CD8-positive, alpha-beta memory T cell (primary cell): ENCODE data around the gene LST1. TPM values are rescaled to one million over a fixed set of nuclear protein-coding genes. Genes with fewer than 3 reads are reported as not detected.

ENCODE experiments used
- CTCF ChIA-PET: fragments of 350-600 bp; sonication (Branson Sonifier 250); formaldehyde crosslinking; loops from one replicate; lab custom pipeline; 2021; ENCODE audit warnings: antibody characterized with exemption; lab: Charles Lee
- POLR2A ChIA-PET: fragments of 350-600 bp; sonication (Branson Sonifier 250); formaldehyde crosslinking; loops from one replicate; lab custom pipeline; 2021; ENCODE audit warnings: antibody characterized with exemption; lab: Charles Lee
- DNase-seq, 5 donors: peaks; one replicate each; pipeline versions ENCODE4 v3.0.0 to v3.0.0-alpha.2; 2020 to 2022; ENCODE audit warnings: mixed read lengths in 1 of 5
- H3K27ac ChIP-seq: one replicate; pipeline ENCODE4 v1.7.0; 2013; ENCODE audit warnings: low read depth, mild to moderate bottlenecking, low read length, moderate library complexity
- H3K27me3 ChIP-seq: 2 replicates; pipeline ENCODE4 v1.7.0; 2013; ENCODE audit warnings: low read length, mild to moderate bottlenecking; ENCODE audit not compliant: insufficient read depth, poor library complexity, severe bottlenecking
- H3K36me3 ChIP-seq: 2 replicates; pipeline ENCODE4 v1.7.0; 2013; ENCODE audit warnings: mild to moderate bottlenecking, low read length, moderate library complexity; ENCODE audit not compliant: insufficient read depth
- H3K4me1 ChIP-seq: 2 replicates; pipeline ENCODE4 v1.7.0; 2013; ENCODE audit warnings: mild to moderate bottlenecking, low read length, moderate library complexity; ENCODE audit not compliant: insufficient read depth
- H3K4me3 ChIP-seq: 2 replicates; pipeline ENCODE4 v1.7.0; 2013; ENCODE audit warnings: mild to moderate bottlenecking, low read length
- H3K9me3 ChIP-seq: 2 replicates; pipeline ENCODE4 v1.7.0; 2013; ENCODE audit warnings: mild to moderate bottlenecking, low read length
- H3K27ac Mint-ChIP-seq, 8 donors: one replicate each; pipeline ENCODE4 v1.8.0; 2020 to 2021; ENCODE audit warnings: mixed read lengths in 8 of 8, mild to moderate bottlenecking in 6 of 8, inconsistent platforms in 3 of 8, moderate library complexity in 3 of 8
- H3K27me3 Mint-ChIP-seq, 2 donors: one replicate each; pipeline ENCODE4 v1.8.0; 2020 to 2021; ENCODE audit warnings: mixed read lengths in 2 of 2, mild to moderate bottlenecking in 1 of 2, moderate library complexity in 1 of 2
- H3K36me3 Mint-ChIP-seq, 3 donors: one replicate each; pipeline ENCODE4 v1.8.0; 2020 to 2021; ENCODE audit warnings: mixed read lengths in 3 of 3, inconsistent platforms in 1 of 3, mild to moderate bottlenecking in 1 of 3
- H3K4me1 Mint-ChIP-seq, 3 donors: one replicate each; pipeline ENCODE4 v1.8.0; 2020 to 2021; ENCODE audit warnings: mixed read lengths in 3 of 3, inconsistent platforms in 1 of 3, mild to moderate bottlenecking in 1 of 3
- H3K4me3 Mint-ChIP-seq, 7 donors: one replicate each; pipeline ENCODE4 v1.8.0; 2020 to 2021; ENCODE audit warnings: mixed read lengths in 7 of 7, mild to moderate bottlenecking in 6 of 7, moderate library complexity in 4 of 7, inconsistent platforms in 2 of 7
- H3K9me3 Mint-ChIP-seq, 5 donors: one replicate each; pipeline ENCODE4 v1.8.0; 2020 to 2022; ENCODE audit warnings: mixed read lengths in 5 of 5, mild to moderate bottlenecking in 3 of 5, moderate library complexity in 2 of 5, inconsistent platforms in 1 of 5
- polyA plus RNA-seq: library from polyadenylated mRNA; unstranded; fragments of 300-500 nt; fragmentation: Illumina TruSeq; gene quantifications from one replicate; pipeline ENCODE4 v1.2.3, GENCODE V29; 2021
- total RNA-seq, 2 experiments: library from RNA; stranded (reverse); gene quantifications; one replicate each; pipeline ENCODE4 v1.2.3, GENCODE V29; 2021

LST1 gene
- total and polyA plus RNA-seq, 3 experiments from 2014 or later: 22.0 to 49.6 (median 22.4) TPM

GRCh38 chr6:31559958-31560696, 25.9 kb upstream of the LST1 start:
- H3K27ac Mint-ChIP-seq: peak overlapping the region; percentile 89 to 97 (median 94)
- peaks cover 3 to 35% (median 19%) of the 10 kb centered on the region in 3 donors for H3K36me3 Mint-ChIP-seq
- peaks cover 7% of the 10 kb centered on the region for H3K36me3 ChIP-seq
- H3K4me1 Mint-ChIP-seq: peaks cover 62 to 79% (median 74%) of the 10 kb centered on the region in 3 donors
- peak overlapping the region; percentile 54 for H3K4me3 ChIP-seq
- peaks cover 70% of the 10 kb centered on the region for H3K4me1 ChIP-seq
- ChIA-PET POLR2A (interaction anchor here (1.0 to 2.7 kb wide), 9 partner anchors 9 to 91 kb away, joined by 3 to 42 read pairs (median 9); partner anchors contain the start of genes DDX39B, LTB, NCR3 and TNF), CTCF (interaction anchor here (0.9 to 32.2 kb wide), 5 partner anchors 10 to 37 kb away, joined by 3 to 576 read pairs (median 23); partner anchors contain the start of genes DDX39B, LST1, LTB and NCR3)
- no peaks in the 10 kb centered on the region for H3K9me3 Mint-ChIP-seq
- H3K27me3 Mint-ChIP-seq: no peaks in the 10 kb centered on the region
- H3K27me3 ChIP-seq: no peaks in the 10 kb centered on the region
- DNase-seq: peak in 3 of 5 donors; percentile 42 to 64 (median 49)
- peak overlapping the region; percentile 76 to 91 (median 85) for H3K4me3 Mint-ChIP-seq
- H3K9me3 ChIP-seq: no peaks in the 10 kb centered on the region
- H3K27ac ChIP-seq: peak overlapping the region; percentile 18

GRCh38 chr6:31560697-31561058, 25.4 kb upstream of the LST1 start:
- peak overlapping the region; percentile 89 to 97 (median 94) for H3K27ac Mint-ChIP-seq
- DNase-seq: no peak
- Histone ChIP-seq H3K36me3 (peaks cover 7% of the 10 kb centered on the region), H3K9me3 (no peaks in the 10 kb centered on the region), H3K27ac (no peak overlapping the region), H3K4me1 (peaks cover 70% of the 10 kb centered on the region), H3K4me3 (no peak overlapping the region), H3K27me3 (no peaks in the 10 kb centered on the region)
- peaks cover 66 to 84% (median 80%) of the 10 kb centered on the region in 3 donors for H3K4me1 Mint-ChIP-seq
- ChIA-PET POLR2A (interaction anchor here (1.0 to 2.7 kb wide), 4 partner anchors 19 to 91 kb away, joined by 3 to 42 read pairs (median 8); partner anchors contain the start of genes LTB and NCR3), CTCF (interaction anchor here (0.9 to 32.2 kb wide), 4 partner anchors 11 to 36 kb away, joined by 3 to 576 read pairs (median 60); partner anchors contain the start of genes LST1, LTB, NCR3 and NFKBIL1)
- peaks cover 3 to 41% (median 25%) of the 10 kb centered on the region in 3 donors for H3K36me3 Mint-ChIP-seq
- peak overlapping the region; percentile 76 to 91 (median 85) for H3K4me3 Mint-ChIP-seq
- no peaks in the 10 kb centered on the region for H3K27me3 Mint-ChIP-seq
- H3K9me3 Mint-ChIP-seq: no peaks in the 10 kb centered on the region

- H3K4me3 Mint-ChIP-seq: peak overlapping the region; percentile 41 to 81 (median 70)
These were observed 18.3 kb upstream of the LST1 start for GRCh38 chr6:31567531-31568370.

GRCh38 chr6:31568537-31568961, 17.5 kb upstream of the LST1 start:
- H3K4me3 ChIP-seq: peak overlapping the region; percentile 1
- peaks cover 0 to 2% (median 0%) of the 10 kb centered on the region in 5 donors for H3K9me3 Mint-ChIP-seq
- H3K4me3 Mint-ChIP-seq: peak overlapping the region; percentile 41 to 81 (median 70)
- no peaks in the 10 kb centered on the region for H3K27me3 ChIP-seq
- peak overlapping the region; percentile 92 to 100 (median 96) for H3K27ac Mint-ChIP-seq
- H3K36me3 ChIP-seq: no peaks in the 10 kb centered on the region
- H3K9me3 ChIP-seq: no peaks in the 10 kb centered on the region
- DNase-seq: peak; percentile 51 to 84 (median 75)
- POLR2A ChIA-PET: interaction anchor here (1.3 to 3.9 kb wide), 4 partner anchors 9 to 14 kb away, joined by 3 to 13 read pairs (median 6); no protein-coding TSS in a partner anchor
- CTCF ChIA-PET: interaction anchor here (1.1 to 32.2 kb wide), 4 partner anchors 10 to 29 kb away, joined by 3 to 576 read pairs (median 32); partner anchors contain the start of genes LST1, LTB and TNF
- peaks cover 0 to 2% of the 10 kb centered on the region in 2 donors for H3K27me3 Mint-ChIP-seq
- H3K27ac ChIP-seq: peak overlapping the region; percentile 52
- H3K4me1 ChIP-seq: peaks cover 65% of the 10 kb centered on the region
- H3K4me1 Mint-ChIP-seq: peaks cover 68 to 87% (median 82%) of the 10 kb centered on the region in 3 donors
- H3K36me3 Mint-ChIP-seq: peaks cover 4 to 27% (median 11%) of the 10 kb centered on the region in 3 donors

More at GRCh38 chr6:31567531-31568370, 18.3 kb upstream of the LST1 start:
- H3K9me3 ChIP-seq: no peaks in the 10 kb centered on the region
- ChIA-PET POLR2A (interaction anchor here (1.1 to 3.9 kb wide), 5 partner anchors 8 to 26 kb away, joined by 3 to 13 read pairs (median 6); no protein-coding TSS in a partner anchor), CTCF (interaction anchor here (0.7 to 32.2 kb wide), 3 partner anchors 14 to 30 kb away, joined by 3 to 576 read pairs (median 61); partner anchors contain the start of genes DDX39B, LST1, LTB and TNF)
- H3K4me1 Mint-ChIP-seq: peaks cover 62 to 85% (median 81%) of the 10 kb centered on the region in 3 donors
- H3K27ac ChIP-seq: peak overlapping the region; percentile 52
- peaks cover 0 to 2% (median 0%) of the 10 kb centered on the region in 5 donors for H3K9me3 Mint-ChIP-seq
- no peaks in the 10 kb centered on the region for H3K27me3 ChIP-seq
- peaks cover 4 to 32% (median 13%) of the 10 kb centered on the region in 3 donors for H3K36me3 Mint-ChIP-seq
- H3K27ac Mint-ChIP-seq: peak overlapping the region; percentile 92 to 100 (median 96)
- peak in 1 of 5 donors; percentile 60 for DNase-seq
- peaks cover 62% of the 10 kb centered on the region for H3K4me1 ChIP-seq
- H3K27me3 Mint-ChIP-seq: peaks cover 0 to 2% of the 10 kb centered on the region in 2 donors
- no peak overlapping the region for H3K4me3 ChIP-seq
- H3K36me3 ChIP-seq: no peaks in the 10 kb centered on the region

- Histone ChIP-seq H3K27me3 (no peaks in the 10 kb centered on the region), H3K27ac (no peak overlapping the region), H3K9me3 (no peaks in the 10 kb centered on the region), H3K4me1 (peaks cover 80% of the 10 kb centered on the region), H3K36me3 (no peaks in the 10 kb centered on the region), H3K4me3 (no peak overlapping the region)
- ChIA-PET CTCF (interaction anchor here (1.0 to 32.2 kb wide), 4 partner anchors 11 to 27 kb away, joined by 4 to 576 read pairs (median 36); partner anchors contain the start of genes LST1, LTB and TNF), POLR2A (interaction anchor here (1.0 to 3.9 kb wide), 5 partner anchors 10 to 29 kb away, joined by 3 to 13 read pairs (median 4); partner anchors contain the start of gene LTB)
- peaks cover 75 to 92% (median 87%) of the 10 kb centered on the region in 3 donors for H3K4me1 Mint-ChIP-seq
- H3K36me3 Mint-ChIP-seq: peaks cover 4 to 18% (median 7%) of the 10 kb centered on the region in 3 donors
- H3K27ac Mint-ChIP-seq: peak overlapping the region; percentile 82 to 100 (median 97)
- no peak for DNase-seq
- H3K9me3 Mint-ChIP-seq: peaks cover 0 to 2% (median 0%) of the 10 kb centered on the region in 5 donors
- peak overlapping the region in 5 of 7 donors; percentile 32 to 50 (median 44) for H3K4me3 Mint-ChIP-seq
- H3K27me3 Mint-ChIP-seq: peaks cover 0 to 3% of the 10 kb centered on the region in 2 donors
These were observed 16.1 kb upstream of the LST1 start for GRCh38 chr6:31569861-31570536.

- peaks cover 92% of the 10 kb centered on the region for H3K4me1 ChIP-seq
- ChIA-PET POLR2A (interaction anchor here (0.7 to 1.5 kb wide), 6 partner anchors 11 to 78 kb away, joined by 3 to 8 read pairs (median 4); partner anchors contain the start of genes NCR3 and NFKBIL1), CTCF (interaction anchor here (1.5 to 32.2 kb wide), 5 partner anchors 10 to 77 kb away, joined by 3 to 692 read pairs (median 576); partner anchors contain the start of genes ATP6V1G2, DDX39B, LST1 and LTA)
- peaks cover 0 to 3% of the 10 kb centered on the region in 2 donors for H3K27me3 Mint-ChIP-seq
- peaks cover 0 to 29% (median 12%) of the 10 kb centered on the region in 3 donors for H3K36me3 Mint-ChIP-seq
- H3K4me3 ChIP-seq: peak within 1 kb of the TSS; percentile 79
- peaks cover 0 to 2% (median 0%) of the 10 kb centered on the region in 5 donors for H3K9me3 Mint-ChIP-seq
- H3K4me3 Mint-ChIP-seq: peak within 1 kb of the TSS; percentile 98 to 100 (median 100)
- H3K27me3 ChIP-seq: no peaks in the 10 kb centered on the region
- H3K27ac Mint-ChIP-seq: peak within 1 kb of the TSS; percentile 97 to 100 (median 100)
- DNase-seq: peak; percentile 64 to 84 (median 77)
- peak within 1 kb of the TSS; percentile 82 for H3K27ac ChIP-seq
- H3K36me3 ChIP-seq: peaks cover 2% of the 10 kb centered on the region
- H3K9me3 ChIP-seq: no peaks in the 10 kb centered on the region
- H3K4me1 Mint-ChIP-seq: peaks cover 92 to 100% (median 99%) of the 10 kb centered on the region in 3 donors
These were observed 13.8 kb upstream of the LST1 start, which contains the start of gene LTA for GRCh38 chr6:31572041-31572911. LTA (plus strand) TSS chr6:31572289; CDS start chr6:31572743, 454 bp downstream.
